Jurkat, Clone E6-1 (cell line): ENCODE results near the gene ACSBG1.

Source experiments
- DNase-seq: peaks from one replicate; pipeline ENCODE4 v3.0.0-alpha.2; 2011; ENCODE audit warnings: low read depth, low spot score
- H3K4me3 ChIP-seq: 2 replicates; pipeline ENCODE4 v1.5.1; 2011; ENCODE audit warnings: mild to moderate bottlenecking, low read length, control low read depth, moderate library complexity

Gene ACSBG1

DNA sequence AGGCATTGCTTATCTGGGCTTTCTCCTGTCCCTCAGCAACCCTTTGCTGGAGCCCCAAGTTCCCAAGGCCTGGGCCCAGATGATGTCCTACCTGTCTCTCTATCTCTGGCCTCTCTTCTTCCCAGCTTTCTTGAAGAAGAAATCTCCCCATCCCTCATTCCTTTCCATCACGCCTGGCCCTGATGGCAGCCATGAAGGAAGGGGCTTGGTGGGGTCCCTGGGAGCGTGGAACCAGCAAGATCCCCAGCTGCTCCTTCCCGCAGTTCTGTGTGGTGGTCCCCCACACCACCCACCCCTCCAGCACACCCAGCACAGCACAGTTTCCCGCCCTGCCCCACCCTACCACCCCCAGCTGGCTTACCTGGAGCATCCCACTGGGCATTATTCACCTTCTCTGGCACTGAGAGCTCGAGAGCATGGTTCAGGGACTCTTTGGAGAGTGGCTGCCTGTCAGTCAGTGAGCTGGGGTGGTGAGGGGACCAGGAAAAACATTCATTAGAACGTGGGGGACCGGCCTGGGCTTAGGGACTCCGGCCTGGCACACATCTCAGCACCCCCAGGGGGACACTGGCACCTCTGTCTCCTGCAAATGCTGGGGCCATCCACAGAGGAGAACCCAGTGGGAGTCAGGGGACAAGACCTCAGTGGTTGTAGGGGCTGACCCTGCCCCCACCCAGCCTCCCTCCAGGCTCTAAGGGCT is 26.6 kb downstream of the ACSBG1 start:
- no peak overlapping the region for H3K4me3 ChIP-seq
- no peak for DNase-seq

DNA sequence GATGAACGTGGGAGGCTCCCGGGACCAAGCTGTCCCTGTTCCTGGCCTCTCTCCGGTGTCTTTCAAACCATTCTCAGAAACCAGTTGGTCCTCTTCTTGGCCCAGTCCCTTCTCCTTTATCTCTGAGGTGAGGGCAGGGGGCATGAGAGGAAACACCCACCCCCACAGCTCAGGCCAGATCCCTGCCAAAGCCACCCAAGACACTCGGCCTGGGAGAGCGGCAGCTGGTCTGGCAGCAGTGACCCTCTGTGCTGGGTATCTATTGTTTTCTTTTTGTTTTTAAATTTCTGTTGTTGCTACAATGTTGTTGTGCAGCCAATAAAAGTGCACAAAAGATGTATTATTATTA is 27.3 kb downstream of the ACSBG1 start:
- no peak for DNase-seq
- H3K4me3 ChIP-seq: no peak overlapping the region

DNA sequence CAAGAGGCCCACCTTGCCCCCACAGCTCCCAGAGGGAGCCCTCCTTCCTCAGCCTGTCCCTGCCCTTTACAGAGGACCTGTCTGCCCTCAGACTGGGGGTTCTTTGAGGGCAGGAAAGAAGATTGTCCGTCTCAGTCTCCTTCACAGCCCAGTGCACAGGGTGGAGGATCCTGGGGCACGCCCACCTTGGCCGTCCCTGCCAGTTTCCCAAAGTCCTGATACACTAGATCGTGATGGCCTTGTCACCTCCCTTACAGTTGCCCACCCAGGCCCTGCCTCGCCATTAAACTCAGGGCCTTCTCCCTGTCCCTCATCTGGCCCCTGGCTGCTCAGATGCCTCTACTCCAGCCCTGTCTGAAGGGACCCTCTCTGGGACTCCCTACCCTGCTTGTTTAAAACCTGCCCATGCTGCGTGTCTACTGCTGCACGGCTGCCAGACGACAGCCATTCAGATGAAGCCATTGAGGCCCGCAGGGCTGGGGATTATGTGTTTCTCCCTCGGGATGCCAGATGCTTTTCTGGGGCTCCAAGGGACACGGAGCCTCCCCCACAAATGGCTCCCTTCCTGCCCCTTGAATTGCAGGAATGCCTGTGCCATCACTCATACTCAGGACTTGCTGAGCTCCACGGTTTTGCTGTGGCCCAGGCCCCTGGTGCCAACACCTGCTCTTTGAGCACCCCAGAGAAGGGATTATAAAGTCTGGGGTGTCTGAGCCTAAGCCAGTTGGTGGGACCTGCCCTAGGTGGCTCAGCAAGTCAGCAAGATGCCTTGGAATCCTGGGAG is 27.8 kb downstream of the ACSBG1 start:
- no peak for DNase-seq

DNA sequence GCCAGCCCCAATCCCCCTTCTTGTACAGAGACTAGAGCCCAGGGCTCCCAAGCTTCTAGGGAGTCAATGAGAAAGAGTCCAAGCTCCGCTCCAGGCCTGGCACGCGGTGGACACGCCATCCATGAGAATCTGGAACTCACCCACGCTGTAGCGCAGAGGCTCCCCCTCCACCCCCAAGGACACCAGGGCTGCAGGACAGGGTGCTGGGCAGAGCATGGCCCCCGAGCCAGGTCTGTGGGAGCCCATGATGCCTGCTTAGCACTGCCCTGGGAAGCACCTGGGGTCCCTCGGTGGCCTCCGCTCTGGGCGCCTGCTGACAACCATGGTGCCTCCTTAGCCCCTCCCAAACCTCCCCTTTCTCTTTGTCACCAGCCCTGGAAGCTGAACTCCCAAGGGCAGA is 28.5 kb downstream of the ACSBG1 start:
- H3K4me3 ChIP-seq: no peak overlapping the region

More for the DNA sequence above, 27.8 kb downstream of the ACSBG1 start:
- no peak overlapping the region for H3K4me3 ChIP-seq

DNA sequence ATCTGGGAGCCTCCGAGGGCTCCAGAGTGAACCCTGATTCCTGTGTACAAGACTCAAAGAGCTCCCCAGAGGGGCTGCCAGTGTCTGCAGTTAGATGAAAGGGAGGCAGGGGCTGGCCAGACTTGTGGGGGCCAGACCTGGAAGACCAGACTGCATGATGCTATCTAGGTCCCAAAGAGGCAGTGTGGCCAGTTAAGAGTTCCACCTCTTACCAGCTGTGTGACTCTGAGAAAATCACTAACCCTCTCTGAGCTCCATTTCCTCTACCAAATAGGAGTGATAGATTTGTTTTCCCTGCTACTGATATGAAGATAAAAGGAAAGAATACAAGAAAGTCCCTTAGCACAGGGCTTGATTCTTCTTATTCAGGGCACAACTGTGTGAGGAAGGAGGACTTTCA is 29.0 kb downstream of the ACSBG1 start:
- DNase-seq: no peak
- H3K4me3 ChIP-seq: no peak overlapping the region

More for the DNA sequence above, 28.5 kb downstream of the ACSBG1 start:
- no peak for DNase-seq

DNA sequence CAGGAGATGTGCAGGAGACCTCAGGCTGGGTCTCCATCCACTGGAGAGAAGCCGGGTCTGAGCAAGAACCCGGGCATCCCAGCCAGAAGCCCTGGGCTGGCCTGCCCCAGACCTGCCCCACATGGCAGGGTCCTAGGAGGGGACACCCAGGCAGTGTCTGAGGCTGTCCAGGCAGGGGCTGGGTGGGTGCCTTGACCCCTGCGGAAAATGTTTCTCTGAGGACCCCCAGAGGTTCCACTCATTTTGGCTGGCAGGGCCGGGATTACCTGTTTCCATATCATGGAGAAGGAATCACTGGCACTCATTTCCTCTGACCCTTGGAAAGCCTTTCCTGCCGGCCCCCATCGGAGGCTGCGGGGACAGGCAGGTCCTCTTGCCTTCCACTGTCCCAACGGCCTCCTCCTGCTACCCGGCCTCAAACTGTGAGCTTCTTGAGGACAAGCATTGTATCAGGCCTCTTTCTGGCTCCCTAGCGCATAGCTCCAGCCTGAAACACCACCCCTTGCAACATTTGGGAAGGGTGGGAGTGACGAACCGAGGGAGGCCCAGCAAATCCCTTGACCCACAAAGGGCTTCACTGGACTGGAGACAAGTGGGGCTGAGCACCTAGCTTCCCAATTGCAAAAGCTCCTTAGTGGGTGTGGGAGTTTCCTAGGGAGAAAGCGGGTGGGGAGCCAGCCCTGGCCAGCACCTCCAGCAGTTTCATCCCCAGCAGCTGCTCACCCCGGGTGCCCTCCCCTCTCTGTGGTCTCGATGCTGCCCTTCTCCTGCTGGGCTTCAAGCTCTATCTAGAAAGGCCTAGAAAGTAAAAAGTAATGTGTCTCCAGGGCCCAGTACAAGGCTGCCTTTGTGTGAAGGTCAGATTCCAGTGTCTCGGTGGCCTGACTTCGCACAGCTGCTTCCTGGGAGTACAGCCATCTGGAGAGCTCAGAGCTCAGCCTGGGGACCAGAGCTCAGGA is 29.7 kb downstream of the ACSBG1 start:
- no peak for DNase-seq
- H3K4me3 ChIP-seq: no peak overlapping the region

DNA sequence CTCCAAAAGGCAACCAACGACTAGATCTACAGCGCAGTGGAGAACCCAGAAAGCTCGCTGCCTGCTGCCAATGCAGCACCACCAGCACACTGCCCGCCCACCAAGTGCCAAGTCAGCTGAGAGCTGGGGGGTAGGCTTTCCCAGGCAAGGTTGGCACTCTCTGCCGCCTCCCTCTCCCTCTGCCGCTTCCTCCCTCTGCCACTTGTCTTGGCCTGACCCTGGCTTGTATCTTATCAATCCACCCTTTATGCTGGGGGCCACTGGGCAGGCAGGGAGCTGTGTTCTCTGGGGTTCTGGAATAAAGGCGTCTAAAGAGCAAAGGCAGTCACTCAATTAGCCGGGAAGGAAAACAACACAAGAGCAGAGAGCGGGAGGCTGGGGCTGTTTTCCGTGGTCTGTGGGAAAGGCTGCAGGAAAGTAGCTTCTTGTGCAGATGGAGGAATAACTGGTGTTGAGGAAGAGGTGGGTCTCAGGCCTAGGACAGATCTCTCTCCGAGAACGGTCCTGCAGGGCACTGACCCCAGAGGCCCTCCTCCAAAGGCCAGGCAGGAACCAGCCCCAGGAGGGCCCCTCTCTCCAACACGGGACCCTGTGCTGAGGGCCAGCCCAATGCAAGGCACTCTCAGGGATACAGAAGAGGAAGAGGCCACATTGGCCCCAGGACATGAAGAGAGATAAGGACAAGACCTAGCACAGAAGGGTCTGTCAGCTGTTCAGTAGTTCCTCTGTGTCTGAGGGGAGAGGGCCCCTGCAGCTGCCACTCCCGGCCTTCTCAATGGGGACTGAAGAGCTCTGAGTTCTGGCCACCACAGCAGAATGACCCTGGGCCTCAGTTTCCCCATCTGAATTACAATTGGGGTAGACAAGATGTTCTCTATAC is 30.8 kb downstream of the ACSBG1 start:
- H3K4me3 ChIP-seq: no peak overlapping the region
- DNase-seq: no peak

DNA sequence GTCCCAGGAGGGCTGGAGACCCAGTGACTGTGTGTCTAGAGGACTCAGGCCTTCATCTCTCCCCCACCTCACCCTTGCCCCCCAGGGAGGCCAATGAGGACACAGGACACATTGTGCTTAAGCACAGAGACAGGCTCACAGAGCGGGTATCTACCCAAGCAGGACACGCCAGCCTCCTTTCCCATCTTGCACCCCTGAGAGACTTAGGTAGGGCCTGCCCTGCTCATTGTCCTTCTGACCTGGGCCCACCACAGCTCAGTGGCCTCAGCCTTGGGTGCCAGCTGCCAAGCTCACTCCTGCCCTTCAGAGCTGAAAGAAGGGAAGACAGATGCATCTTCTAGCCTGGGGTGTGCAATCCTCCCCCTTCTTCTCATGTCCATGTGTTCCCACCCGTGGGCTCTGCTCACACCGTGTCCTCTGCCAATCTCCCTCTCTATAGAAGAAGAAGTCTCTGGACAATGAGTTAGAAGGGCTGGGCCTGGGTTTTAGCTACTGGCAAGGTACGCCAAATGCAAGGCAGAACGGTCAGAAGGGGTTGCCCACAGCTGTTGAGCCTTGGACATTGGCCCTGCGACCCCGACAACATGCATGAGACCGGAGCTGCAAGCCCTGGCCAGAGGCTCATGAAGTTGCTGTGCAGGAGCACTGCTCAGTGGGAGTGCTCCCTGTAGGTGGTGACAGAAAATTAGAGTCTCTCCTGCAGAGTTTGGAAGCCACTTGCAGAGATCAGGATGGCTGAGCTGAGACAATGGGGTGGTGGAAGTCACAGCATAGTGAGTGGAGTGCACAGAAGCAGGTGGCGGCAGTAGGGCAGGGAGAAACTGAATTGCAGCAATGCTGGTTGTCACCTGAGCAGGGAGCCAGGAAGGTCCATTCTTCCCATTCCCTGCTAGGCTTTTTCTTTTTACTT is 32.8 kb downstream of the ACSBG1 start:
- no peak for DNase-seq

DNA sequence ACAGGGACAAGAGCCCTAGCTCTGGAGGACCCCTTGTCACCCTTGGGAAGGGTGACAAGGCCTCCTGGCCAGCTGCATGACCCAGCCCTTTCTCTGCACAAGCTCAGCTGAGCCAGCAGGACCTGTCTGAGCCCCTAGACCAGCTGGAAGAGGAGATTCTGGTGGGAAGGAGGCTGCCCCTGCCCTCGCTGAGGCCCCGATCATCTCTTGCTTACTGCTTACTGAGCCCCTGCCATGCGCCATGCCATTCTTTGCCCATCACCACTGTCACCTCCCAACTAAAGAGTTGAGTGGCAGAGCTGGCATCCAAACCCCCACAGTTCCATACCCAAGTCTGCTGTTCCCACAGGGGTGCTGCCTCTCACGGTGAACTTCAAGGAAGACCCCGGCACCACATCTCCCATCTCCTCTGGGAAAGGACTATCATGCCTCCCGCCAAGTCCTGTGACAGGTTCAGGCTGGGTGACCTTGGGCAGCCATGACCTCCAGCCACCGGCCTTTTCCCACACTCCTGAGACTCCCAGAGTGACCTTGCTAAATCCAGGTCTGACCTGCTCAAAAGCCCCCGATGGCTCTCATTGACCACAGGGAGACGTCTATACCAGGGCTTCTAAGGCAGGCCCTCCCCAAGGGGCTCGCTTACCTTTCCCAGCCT is 34.0 kb downstream of the ACSBG1 start:
- no peak overlapping the region for H3K4me3 ChIP-seq
- DNase-seq: no peak

More for the DNA sequence above, 32.8 kb downstream of the ACSBG1 start:
- no peak overlapping the region for H3K4me3 ChIP-seq

DNA sequence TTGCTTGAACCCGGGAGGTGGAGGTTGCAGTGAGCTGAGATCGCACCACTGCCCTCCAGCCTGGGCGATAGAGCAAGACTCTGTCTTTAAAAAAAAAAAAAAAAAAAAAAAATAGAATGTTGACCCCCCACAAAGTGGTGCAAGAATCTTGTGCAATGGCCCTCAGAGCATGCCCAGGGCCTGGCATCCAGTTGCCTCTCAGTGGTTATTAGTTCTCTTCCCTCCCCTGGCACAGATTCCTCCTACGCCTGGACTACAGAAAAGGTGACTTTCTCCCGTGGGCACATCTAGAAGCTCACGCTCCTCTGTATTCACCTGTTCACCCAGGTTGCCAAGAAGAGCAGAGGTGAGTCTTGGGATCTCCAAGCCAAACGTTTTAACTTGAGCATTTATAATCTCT is 36.7 kb downstream of the ACSBG1 start:
- no peak for DNase-seq
- no peak overlapping the region for H3K4me3 ChIP-seq

DNA sequence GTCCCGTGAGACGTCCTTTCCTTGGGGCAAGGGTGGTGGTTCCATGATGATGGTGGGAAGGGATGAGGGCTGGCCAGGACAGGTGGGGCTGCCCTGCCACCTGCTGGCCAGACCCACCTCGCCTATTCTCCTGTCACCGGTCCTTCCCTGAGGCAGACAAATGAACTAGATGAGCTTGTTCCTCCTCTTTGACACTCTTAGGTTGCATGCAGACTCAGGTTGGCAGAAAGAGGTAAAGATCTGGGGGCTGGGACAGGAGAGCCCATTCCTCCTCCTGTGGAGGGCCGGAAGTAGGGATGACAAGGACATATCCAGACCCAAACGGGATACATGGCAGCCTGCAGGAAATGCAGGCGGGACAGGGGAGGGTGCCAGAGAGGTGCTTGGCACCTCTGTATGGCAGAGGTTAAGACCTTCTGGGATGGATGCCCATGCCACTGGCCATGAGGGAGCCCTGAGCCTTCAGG is 38.6 kb downstream of the ACSBG1 start:
- peak; percentile 42 for DNase-seq
- no peak overlapping the region for H3K4me3 ChIP-seq

DNA sequence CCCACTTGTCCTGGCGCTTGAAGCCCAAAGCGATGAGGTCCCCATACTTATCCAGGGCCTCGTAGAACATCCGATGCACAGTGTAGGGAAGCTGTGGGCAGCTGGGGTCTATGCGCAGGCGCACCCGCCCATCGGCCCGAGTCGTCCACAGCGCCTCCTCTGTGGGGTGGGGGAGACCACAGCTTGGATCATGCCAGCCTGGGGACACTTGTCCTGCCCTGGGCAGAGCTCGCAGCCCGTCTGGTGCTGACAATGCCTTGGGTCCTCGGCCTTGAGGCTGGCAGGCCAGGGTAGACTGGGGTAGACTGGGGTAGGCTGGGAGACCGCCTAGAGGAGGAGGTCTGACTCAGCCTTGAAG is 39.8 kb downstream of the ACSBG1 start:
- no peak overlapping the region for H3K4me3 ChIP-seq
- DNase-seq: no peak

DNA sequence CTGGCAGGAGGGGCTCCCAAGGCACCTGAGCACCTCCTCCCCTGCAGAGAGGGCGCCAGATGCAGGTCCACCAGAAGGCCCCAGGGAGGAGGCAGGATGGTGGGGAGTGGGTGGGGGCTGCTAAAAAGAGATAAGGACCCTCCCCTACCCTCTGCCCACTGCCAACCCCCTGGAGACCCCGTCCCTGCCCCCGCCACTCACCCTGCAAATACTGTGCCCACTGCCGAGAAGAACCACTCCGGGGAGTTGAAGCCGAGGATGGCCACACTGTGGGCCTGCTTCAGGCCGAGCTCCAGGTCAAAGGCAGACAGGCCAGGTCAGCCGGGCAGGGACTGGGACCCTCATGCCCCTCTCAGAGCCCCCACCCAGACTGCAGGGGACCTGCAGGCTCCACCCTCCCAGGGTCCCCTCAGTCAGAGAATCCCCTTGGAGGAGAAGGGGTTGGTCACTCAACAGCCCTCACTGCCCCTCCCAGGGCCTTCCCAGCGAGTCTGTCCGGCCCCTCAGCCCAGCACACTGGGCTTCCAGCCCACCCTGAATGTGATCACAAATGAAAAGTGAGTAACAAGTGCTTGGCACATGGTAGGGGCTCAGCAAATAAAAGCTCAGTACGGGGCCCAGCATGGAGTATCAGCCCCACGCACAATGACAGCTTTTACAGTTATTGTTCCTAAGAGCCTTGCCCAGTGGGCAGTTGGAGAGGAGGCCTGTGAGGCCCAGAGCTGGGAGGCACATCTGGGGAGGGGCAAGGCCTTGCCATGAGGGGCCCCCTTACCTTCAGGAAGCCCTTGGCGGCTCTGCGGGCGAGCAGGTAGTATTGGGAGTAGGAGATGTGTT is 40.4 kb downstream of the ACSBG1 start:
- no peak for DNase-seq
- H3K4me3 ChIP-seq: no peak overlapping the region

DNA sequence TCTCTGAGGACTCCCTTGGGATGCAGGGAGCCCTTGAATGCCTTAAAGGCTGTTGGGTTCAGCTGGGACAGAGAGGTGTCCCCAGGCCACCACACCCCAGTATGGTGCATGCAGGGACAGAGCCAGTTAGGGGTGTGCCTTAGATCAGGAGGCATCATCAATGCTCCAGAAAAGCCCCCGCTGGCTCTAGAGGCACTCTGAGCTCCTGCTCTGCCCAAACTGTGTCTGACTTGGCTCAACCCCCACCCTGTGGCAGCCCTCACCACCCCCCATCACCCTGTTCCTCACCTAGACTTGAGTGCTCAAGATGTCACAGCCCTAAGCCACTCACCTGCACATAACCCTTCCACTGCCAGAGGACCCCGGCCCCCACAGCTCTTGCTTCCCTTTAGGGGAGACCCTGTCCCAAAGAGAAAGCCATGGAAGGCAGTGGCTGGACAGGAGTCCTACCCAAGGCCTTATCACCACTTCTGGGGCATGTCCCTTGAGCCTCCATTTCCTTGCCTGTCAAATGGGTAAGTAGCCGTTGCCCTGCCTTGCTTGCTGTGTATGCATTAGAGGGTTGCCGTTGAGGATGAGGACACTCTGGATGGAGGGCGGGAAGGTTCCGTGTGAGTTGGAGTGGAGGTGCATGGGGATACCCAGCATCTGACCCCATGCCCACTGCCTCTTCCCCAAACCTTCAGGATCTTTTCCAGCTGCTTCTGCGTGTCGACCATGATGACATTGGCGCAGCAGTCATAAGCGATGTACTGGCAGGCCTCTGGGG is 41.4 kb downstream of the ACSBG1 start:
- no peak for DNase-seq
- H3K4me3 ChIP-seq: no peak overlapping the region

DNA sequence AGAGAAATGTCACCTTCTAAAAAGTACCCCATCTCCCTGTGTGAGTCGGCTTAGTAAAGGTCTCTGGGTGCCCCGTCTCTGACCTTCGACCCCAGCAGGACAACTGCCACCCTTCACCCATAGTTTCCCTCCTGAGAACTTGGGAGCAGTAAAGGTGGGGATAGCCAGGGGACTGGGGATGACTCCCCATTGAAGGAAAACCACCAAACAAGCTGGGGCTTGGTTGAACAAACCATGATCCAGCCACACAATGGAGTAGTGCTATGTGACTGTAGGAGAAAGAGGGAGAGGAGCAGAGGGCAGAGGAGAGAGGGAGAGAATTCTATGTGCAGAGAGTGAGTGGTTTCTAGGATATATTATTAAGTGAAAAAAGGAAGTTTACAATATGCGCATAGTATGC is 51.5 kb downstream of the ACSBG1 start:
- H3K4me3 ChIP-seq: no peak overlapping the region
- DNase-seq: no peak

DNA sequence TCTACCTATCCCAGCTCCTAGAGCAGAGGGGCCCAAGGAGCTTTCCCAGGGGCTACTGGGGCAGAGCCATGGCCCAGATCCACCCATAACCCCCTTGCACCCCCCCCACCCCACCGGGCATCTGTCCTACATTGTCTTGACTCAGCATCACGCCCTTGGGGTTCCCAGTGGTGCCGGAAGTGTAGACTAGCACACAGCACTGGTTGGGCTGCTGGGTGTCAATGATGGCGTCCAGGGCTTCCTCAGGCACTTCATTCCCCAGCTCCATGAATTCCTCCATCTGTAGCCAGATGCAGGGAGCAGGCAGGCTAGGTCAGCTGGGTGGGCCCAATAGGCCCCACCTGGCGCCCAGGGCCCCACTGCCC is 52.0 kb downstream of the ACSBG1 start:
- no peak for DNase-seq

More for the DNA sequence above, 52.0 kb downstream of the ACSBG1 start:
- H3K4me3 ChIP-seq: no peak overlapping the region
